NCI-H1694 treated with DMSO at 0.1 percent for 48 hours (cell line): Measurements from ENCODE around the gene NDUFB5.
A peak's percentile ranks its signal among the peaks of the same experiment; 100 is the strongest.
"Not testable (repeated sequence)": the region's sequence is repeated elsewhere in the genome, so short reads cannot be mapped to it uniquely, and the experiment has no call there.

Experiments used
- DNase-seq: peaks from one replicate; lab custom pipeline; 2025; lab: John Stamatoyannopoulos, UW

The NDUFB5 gene

DNA sequence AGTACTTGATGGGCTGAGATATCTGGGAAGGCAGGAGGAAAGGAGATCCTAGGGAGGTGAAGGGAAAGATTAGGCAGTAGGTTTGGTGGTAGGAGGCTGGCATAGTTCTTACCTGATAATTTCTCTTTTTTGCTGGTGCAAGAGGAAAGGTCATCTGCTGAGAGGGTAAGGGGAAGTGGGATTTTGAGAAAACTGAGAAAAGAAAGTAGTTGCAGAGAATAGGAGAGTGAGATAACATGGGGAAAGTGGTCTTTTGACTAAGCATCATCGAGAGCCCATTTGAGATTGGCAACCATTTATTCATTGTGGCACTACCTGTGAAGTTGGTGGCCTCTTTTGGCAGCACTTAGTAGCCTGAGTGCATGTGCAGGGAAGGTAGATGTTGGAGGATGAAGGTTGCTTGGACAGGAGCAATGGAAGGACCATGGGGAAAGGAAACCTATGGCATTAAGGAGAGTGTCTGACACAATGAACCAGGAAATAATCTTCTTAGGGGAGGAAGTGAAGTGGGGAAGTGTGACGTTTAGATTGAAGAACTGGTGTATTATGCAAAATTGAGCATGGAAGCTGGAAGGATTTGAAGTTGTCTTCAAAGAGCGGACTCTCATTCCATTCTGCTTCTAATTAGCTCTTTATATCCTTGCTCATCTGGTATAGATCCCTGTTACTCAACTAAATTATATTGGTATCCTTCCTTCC lies 26.3 kb downstream of the NDUFB5 start:
- DNase-seq: no peak

DNA sequence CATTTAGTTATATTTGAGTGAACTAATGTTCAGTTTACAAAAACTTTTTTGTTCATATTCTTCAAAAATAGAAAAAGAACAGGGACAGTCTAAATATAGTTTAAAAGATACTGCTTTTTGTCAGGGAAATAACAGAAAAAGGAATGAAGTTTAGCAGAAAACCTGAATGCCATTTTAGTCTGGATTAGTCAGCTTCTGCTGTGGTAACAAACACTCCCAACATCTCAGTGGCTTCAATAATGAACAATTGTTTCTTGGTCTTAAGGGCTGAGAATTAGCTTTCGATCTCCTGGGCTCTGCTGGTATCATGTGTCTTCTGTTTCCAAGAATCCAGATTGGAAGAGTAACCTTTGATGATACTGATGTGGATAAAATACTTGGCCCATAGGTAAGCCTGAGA lies 35.9 kb downstream of the NDUFB5 start:
- DNase-seq: no peak

DNA sequence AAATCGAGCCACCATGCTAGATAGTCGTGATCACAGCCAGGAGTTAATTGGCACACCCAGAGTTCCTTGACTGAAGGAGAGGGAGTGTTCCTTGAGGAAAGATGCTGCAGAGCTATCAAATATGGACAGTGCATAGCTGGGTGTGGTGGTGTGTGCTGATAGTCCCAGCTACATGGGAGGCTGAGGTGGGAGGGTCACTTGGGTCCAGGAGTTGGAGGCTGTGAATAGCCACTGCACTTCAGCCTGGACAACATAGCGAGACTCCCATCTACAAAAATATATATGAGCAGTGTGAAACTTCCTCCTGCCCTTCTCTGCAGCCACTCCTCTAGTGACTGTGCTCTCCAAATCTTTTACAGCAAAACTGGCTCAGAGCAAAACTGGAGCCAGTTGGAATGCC lies 38.3 kb downstream of the NDUFB5 start:
- no peak for DNase-seq

DNA sequence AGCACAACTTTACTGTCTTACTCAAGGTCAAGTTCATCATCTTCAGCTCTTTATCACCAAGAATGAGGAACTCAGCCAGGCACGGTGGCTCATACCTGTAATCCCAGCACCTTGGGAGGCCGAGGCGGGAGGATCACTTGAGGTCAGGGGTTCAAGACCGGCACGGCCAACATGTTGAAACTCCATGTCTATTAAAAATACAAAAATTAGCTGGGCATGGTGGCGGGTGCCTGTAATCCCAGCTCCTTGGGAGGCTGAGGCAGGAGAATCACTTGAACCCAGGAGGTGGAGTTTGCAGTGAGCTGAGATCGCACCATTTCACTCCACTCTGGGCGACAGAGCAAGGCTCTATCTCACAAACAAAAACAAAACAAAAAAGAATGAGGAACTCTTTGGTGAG lies 39.2 kb downstream of the NDUFB5 start:
- not testable (repeated sequence) for DNase-seq

DNA sequence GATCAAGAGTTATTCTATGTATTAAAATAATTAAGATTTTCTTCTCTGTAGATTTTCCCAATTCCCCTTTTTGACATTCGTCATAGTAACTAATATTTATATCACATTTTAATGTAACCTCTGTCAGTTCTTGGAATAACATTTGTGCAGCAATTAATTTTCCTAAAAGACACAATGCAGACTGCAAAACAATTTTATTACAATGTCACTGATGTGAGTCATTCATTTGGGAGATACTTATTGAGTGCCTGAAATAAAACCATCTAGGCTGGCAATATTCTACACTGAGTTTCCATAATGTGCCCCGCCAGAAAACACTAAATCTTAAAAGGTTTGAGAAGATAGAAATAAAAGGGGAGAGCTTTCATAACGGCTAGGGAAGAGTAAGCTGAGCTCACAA lies 41.6 kb downstream of the NDUFB5 start:
- no peak for DNase-seq

DNA sequence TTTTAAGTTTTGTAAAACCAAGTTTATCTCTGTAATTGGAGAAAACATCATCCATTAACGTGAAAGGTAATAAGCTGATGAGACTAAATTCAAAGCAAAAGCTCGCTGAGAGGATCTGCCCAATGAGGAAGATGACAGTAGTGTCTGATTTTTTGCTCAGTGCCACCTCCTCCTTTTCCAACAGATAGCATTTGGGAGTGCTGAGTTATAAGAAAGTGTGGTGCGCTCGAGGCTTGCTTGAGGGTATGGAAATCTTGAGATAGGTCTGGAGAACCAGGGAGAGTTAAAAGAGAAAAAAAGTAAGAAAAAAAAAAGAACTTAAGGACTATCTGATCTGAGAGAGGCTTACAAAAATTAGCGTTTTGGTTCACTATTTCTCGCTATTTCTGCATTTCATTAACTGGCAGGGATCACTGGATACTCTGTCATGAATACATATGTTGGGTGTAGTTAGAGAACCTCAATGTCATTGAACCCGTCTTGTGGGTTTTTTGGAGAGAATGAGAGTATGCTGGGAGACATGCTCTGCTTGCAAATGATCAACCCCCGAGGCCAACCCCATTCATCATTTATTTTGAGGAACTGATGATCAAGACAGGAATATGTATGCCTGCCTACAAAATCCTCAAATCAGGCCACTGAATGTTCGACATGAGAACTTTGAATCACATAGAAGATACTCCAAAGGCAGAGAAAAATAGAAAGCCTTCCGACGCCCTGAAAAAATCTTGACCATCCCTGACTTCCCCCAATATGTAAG lies 47.3 kb downstream of the NDUFB5 start:
- no peak for DNase-seq

DNA sequence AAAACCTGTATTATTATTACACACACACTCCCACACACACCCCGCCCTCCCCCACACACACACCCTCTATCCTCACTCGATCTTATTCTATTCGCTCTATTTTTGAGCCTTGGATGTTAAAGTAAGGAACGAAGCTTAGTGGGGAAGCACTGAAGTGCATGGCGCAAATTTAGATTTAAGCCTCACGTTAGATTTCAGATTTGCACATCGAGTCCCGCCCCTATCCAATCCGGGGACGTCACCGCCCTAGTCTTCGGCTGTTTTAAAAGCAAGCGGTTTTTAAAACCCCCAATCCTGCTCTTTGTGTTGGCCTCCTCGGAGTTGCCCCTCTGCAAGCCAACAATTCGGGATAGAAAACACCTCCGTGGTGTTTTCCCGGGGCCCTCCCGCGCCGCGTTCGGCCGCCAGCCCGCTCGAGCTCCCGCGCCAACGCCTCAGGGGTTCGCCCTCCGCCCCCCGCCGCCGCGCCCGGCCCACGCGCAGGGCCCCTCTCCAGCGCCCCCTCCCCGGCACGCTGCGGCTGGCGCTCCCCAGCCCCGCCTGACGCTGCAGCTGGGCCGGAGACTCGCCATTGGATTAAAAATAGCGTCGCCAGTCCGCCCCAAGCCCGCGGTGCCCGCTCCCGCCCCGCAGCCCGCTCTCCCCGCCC lies 48.0 kb downstream of the NDUFB5 start, which contains the start of gene USP13:
Gene USP13, plus strand, starts transcription at position 594 of the 649 bp plus-strand sequence. CDS start 186 bp downstream, outside the sequence.
- DNase-seq: peak; percentile 86

DNA sequence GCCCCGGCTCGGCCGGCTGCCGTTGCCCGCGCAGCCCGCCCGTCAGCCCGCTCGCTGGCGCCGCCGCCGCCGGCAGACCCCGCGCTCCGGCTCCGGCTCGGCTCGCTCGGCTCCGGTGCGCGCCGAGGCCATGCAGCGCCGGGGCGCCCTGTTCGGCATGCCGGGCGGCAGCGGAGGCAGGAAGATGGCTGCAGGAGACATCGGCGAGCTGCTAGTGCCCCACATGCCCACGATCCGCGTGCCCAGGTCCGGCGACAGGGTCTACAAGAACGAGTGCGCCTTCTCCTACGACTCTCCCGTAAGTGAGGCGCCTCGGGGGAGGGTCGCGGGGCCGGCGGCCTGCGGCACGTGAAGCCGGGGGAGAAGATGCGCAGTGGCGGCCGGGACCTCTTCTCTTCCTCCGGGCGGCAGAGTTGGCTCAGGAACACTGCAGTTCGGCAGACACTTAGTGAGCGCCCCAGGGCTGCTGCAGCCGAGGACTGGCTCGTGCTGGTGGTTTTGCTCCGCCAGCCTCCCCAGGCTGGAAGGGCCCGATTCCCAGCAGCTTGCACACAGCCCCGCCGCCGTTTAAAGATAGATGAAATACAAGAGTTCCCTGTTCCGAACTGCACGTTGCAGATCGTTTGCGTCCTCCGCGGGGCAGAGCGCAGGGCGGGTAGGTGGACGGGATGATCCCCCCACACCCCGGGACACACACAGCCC lies 48.7 kb downstream of the NDUFB5 start:
- peak; percentile 58 for DNase-seq

DNA sequence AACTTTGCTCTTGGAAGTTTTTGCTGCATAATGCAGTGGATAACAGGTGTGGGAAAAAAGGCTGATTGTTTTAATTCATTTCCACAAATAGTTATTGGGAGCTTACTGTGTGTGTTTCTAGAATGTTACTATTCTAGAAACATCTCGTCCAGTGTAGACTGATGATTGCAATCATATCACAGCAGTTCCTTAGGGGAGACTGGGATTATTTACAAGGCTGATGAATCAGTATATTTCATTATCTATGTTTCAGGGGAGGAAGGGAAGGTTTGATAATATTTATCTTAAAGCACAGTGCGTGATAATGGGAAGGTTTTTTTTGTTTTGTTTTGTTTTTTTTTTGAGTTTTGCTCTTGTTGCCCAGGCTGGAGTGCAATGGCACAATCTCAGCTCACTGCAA lies 50.6 kb downstream of the NDUFB5 start:
- DNase-seq: no peak

DNA sequence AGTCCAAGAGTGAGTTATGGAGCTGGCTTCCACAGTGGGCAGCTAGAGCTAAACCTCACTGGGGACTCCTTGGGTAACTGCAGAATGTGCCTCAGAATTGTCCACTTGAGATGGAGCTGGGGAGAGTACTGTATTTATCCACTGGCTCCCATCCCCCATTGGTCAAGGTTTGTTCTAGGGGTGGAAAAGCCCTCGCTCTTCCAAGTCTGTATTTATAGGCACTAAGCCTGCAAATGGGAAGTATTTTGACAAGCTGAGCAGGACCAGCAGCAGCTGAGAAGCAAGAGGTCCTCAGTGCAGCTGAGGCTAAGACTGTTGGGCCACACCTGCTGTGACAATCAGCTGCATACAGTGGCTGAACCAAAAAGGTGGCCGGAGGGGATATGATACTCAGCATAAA lies 54.0 kb downstream of the NDUFB5 start:
- no peak for DNase-seq

DNA sequence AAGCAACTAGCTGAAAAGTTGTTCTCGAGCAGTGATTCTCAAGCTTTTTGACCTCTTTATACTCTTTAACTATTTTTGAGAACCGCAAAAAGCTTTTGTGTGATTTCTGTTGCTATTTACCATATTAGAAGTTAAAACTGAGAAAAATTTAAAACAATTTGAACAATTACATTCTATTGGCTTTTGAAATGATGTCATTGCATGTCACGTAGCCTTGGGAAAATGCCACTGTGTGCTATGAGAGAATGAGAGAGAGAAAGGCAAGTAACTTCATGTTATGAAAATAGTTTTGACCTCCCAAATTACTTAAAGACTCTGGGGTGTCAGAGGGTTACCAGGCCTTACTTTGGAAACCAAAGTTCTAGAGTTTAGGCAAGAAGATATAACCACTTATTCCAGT lies 56.3 kb downstream of the NDUFB5 start:
- DNase-seq: no peak

DNA sequence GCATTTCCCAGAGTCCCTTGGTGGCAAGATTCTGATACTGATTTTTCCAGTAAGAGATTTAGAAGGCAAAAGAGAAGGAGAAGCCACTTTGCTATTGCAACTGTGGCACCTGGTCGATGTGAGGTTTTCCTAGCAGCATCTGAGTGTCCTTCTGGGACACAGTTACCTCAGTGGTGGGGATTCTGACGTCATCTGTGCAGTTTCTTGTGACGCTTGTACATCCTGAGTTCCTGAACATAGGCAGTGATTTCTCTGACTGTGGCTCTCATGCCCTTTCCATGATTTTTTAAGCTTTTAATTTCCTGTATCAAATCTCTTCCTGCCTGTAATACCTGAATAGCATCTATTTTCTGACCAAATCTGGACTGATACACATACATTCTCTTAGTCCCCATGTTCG lies 57.2 kb downstream of the NDUFB5 start:
- DNase-seq: no peak

DNA sequence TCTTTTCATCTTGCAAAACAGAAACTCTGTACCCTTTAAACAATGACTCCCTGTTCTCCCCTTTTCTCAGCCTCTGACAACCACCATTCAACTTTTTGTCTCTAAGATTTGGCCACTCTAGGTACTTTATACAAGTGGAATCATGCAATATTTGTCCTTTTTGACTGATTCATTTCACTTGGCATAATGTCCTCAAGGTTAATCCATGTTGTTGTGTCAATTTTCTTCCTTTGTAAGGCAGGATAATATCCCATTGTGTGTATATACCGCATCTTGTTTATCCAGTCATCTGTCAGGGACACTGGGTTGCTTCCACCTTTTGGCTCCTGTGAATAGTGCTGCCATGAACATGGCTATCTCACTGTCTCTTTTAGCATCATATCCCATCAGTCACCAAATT lies 58.5 kb downstream of the NDUFB5 start:
- no peak for DNase-seq

DNA sequence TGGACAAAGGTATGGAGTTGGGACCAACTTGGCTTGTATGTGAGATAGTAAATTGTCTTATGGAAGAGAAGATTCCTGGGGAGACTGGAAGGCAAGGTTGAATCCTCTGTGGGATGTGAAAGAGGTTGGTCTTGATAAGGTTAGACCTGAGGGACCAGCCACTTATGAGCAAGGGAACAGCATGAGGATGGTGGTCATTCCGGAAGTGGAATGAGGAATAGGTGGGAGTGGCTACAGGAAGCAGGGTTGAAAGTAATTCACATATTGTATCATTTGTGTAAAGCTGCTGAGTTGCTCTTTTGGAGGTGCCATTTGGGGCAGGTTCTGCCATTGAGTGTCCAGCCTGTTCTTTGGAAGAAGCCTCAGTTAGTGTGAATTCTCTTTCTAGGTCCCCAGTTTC lies 61.4 kb downstream of the NDUFB5 start:
- DNase-seq: no peak

DNA sequence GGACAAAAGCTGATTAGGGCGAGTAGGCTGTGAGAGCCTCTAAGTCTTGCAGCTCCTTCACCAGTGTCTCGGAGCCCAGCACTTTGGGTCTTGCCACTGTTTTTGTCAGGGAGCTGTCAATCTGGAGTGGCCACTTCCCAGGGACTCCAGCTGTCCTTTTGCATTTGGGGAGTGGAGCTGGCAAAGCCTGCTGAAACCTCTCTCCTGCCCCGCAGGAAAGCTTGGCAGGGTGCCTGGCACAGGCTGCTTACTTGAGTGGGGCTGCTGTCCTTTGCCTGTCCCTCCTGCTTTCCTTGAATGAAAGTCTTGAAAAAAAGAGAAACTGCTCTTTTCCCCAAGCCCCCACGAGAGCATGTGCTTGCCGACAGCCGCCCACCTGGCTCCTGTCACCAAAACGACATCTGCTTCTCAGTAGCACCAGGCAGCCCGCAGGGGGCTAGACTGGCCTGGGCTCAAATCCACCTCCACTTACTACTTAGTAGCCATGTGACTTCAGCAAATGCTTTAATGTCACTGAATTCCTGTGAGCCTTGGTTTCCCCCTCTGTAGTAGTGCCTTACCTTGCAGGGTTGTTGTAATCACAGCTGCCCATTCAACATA lies 61.9 kb downstream of the NDUFB5 start:
- peak; percentile 63 for DNase-seq

DNA sequence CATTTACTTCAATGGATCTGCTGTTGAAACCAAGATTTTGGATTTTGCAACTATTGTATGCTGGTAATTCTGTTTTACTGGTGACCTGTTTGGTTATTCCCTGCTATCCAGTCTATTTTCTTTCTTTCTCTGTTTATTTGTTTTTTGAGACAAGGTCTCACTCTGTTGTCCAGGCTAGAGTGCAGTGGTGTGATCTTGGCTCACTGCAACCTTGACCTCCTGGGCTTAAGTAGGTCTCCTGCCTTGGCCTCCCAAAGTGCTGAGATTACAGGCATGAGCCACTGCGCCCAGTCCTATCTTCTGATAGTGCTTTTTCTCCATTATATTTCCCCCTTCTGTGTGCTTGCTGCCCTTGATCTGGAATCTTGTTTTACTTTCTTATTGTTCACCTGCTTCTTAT lies 63.8 kb downstream of the NDUFB5 start:
- DNase-seq: no peak

DNA sequence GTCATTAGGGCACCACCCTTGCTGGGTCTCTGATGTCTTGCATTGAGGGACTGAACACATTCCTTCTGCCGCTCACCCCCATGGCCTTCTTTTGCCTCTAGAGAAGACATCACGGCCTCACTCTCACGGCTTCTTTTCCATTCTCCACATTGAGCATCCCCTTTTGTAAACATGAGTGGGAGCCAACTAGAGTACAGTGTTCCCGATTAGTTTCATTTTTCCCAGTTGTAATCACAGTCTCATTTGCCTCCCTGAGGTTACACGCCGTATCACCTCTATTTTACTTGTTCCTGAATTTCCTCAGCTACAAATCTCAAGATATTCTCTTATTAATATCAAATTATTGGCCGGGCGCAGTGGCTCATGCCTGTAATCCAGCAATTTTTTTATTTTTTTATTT lies 65.7 kb downstream of the NDUFB5 start:
- no peak for DNase-seq

DNA sequence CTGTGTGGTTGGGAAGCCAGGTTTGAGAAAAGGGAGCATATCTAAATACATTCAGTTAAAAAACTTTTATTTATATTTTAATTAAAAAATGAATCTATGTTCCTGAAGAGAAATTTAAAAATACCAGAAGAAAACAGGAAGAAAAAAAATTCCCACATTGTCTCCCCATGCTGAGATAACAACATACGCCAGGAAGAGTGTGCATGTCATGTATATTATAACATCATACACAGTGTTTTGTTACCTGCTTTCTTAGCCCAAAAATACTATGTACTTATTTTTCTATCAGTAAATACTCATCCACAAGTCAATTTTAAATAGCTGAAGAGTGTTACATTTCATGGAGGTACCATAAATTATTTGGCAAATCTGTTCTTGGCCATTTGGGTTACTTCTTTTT lies 66.7 kb downstream of the NDUFB5 start:
- no peak for DNase-seq

DNA sequence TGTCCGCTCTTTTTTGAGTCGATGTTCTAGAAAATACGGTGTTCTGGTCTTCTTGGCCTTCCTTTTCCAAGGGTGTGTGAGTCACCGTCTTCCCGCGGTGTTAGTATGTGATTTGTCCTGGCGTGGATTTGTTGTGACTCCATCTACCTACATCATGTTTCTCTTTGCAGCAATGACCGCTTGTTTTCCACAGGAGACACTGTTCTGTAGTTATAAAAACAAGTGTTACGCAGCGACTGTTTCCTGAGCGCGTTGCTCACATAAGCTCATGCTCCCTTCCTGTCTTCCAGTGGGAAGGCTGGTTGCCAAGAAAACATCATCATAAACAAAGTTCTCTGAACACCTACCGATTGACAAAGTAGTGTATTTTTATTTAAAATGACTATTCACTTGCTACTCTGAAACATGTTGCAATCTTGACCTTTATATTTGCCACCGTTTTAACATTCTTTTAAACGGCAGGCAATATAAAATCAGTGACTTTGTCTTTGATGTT lies 67.2 kb downstream of the NDUFB5 start:
- DNase-seq: no peak

DNA sequence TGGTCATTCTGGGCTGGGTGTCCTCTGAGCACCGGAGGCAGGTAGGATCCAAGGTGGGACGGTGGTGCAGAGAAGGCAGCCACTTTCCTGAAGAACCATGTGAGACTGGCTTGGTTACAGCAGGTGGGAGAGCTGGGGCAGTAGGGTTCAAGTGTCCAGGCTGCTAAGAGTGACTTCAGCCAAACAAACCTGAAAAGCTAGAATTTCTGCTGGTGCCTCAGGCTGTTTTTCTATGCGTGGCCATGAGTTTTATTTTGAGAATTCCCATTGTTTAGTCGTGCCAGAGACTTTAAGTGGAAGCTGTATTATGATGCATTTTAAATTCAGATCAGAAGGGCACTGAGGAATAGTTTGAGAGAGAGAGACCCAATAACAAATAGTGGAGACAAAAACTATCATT lies 68.3 kb downstream of the NDUFB5 start:
- DNase-seq: no peak

DNA sequence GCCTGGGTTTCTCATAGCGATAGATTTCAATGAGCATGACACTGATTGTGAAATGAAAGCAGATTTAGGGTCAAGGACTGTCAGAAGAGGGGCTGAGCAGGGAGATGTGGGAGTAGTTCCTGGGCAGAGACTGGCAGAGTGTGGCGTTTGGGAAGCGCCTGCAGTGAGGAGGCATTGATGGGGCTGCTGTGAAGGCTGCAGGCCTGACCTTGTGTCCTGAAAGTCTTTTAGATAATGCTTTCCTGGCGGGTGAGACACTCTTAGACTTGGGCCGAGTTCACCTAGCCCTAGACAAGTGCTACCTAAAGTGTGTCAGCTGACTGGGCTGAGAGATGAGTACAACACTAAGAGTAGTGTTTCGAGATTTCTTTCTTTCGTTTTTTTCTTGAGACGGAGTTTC lies 68.9 kb downstream of the NDUFB5 start:
- no peak for DNase-seq

DNA sequence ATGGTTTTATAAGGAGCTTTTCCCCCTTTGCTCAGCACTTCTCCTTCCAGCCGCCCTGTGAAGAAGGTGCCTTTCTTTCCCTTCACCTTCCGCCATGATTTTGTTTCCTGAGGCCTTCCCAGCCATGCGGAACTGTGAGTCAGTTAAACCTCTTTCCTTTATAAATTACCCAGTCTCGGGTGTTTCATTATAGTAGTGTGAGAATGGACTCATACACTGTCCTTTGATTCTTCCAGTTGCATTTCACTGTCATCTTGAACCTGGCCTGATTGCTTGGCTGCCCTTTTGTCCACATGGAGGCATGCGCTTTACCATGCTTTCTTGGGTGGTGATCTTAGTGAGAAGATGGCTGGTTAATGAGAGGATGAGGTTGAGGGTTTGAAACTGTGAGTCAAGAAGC lies 71.5 kb downstream of the NDUFB5 start:
- no peak for DNase-seq
